ENCODE results near the gene MC2R.

The MC2R gene

GRCh38 chr18:13910501-13910900 lies 4.8 kb downstream of the MC2R start:
- no peak overlapping the region for H3K4me3 ChIP-seq
- no peak overlapping the region for H3K27ac ChIP-seq
- no peak overlapping the region for H3K9ac ChIP-seq (ENCODE audit: insufficient read length)
- H3K36me3 ChIP-seq (ENCODE audit: insufficient read depth, low read length), result no peaks in the 10 kb centered on the region
- H3K9me3 ChIP-seq (ENCODE audit: low read depth, low read length), result no peaks in the 10 kb centered on the region
- no peak for DNase-seq (ENCODE audit: low read depth, low spot score)
- TF ChIP-seq POLR2AphosphoS5 (IDR thresholded peaks at IDR 0.05; ENCODE audit: borderline replicate concordance, low read depth, low read length), result no peak
- TF ChIP-seq FOXP2 (optimal IDR thresholded peaks at IDR 0.05; ENCODE audit: control extremely low read depth, extremely low read length, insufficient read depth), result no peak

- TF ChIP-seq FOXP2 (optimal IDR thresholded peaks at IDR 0.05; ENCODE audit: control extremely low read depth, extremely low read length, insufficient read depth) (no peak), EZH2 (IDR thresholded peaks at IDR 0.05) (no peak), POLR2AphosphoS5 (IDR thresholded peaks at IDR 0.05; ENCODE audit: borderline replicate concordance, low read depth, low read length) (no peak)
- H3K4me3 ChIP-seq, result no peak overlapping the region
- H3K36me3 ChIP-seq (ENCODE audit: insufficient read depth, low read length), result no peaks in the 10 kb centered on the region
- no peak for DNase-seq (ENCODE audit: low read depth, low spot score)
- H3K9me3 ChIP-seq (ENCODE audit: low read depth, low read length), result no peaks in the 10 kb centered on the region
- no peak overlapping the region for H3K9ac ChIP-seq (ENCODE audit: insufficient read length)
- H3K27ac ChIP-seq, result no peak overlapping the region
These were observed 6.0 kb downstream of the MC2R start for GRCh38 chr18:13909141-13909940.

GRCh38 chr18:13900633-13901032 lies 14.7 kb downstream of the MC2R start:
- H3K4me3 ChIP-seq, result no peak overlapping the region
- no peak for DNase-seq (ENCODE audit: low read depth, low spot score)
- H3K9ac ChIP-seq (ENCODE audit: insufficient read length), result no peak overlapping the region
- no peaks in the 10 kb centered on the region for H3K9me3 ChIP-seq (ENCODE audit: low read depth, low read length)
- TF ChIP-seq FOXP2 (optimal IDR thresholded peaks at IDR 0.05; ENCODE audit: control extremely low read depth, extremely low read length, insufficient read depth) (no peak), EZH2 (IDR thresholded peaks at IDR 0.05) (no peak), POLR2AphosphoS5 (IDR thresholded peaks at IDR 0.05; ENCODE audit: borderline replicate concordance, low read depth, low read length) (no peak)
- no peak overlapping the region for H3K27ac ChIP-seq
- no peaks in the 10 kb centered on the region for H3K36me3 ChIP-seq (ENCODE audit: insufficient read depth, low read length)

- Histone ChIP-seq H3K36me3 (ENCODE audit: insufficient read depth, low read length) (no peaks in the 10 kb centered on the region), H3K9me3 (ENCODE audit: low read depth, low read length) (no peaks in the 10 kb centered on the region), H3K9ac (ENCODE audit: insufficient read length) (no peak overlapping the region), H3K4me3 (no peak overlapping the region), H3K27ac (no peak overlapping the region)
- TF ChIP-seq EZH2 (IDR thresholded peaks at IDR 0.05) (no peak), FOXP2 (optimal IDR thresholded peaks at IDR 0.05; ENCODE audit: control extremely low read depth, extremely low read length, insufficient read depth) (no peak), POLR2AphosphoS5 (IDR thresholded peaks at IDR 0.05; ENCODE audit: borderline replicate concordance, low read depth, low read length) (no peak)
- DNase-seq (ENCODE audit: low read depth, low spot score), result no peak
These were observed 19.8 kb downstream of the MC2R start for GRCh38 chr18:13895505-13896033.

- Histone ChIP-seq H3K36me3 (ENCODE audit: insufficient read depth, low read length) (no peaks in the 10 kb centered on the region), H3K4me3 (no peak overlapping the region), H3K27ac (no peak overlapping the region), H3K9ac (ENCODE audit: insufficient read length) (no peak overlapping the region), H3K9me3 (ENCODE audit: low read depth, low read length) (no peaks in the 10 kb centered on the region)
- no peak for DNase-seq (ENCODE audit: low read depth, low spot score)
- TF ChIP-seq EZH2 (IDR thresholded peaks at IDR 0.05) (no peak), FOXP2 (optimal IDR thresholded peaks at IDR 0.05; ENCODE audit: control extremely low read depth, extremely low read length, insufficient read depth) (no peak), POLR2AphosphoS5 (IDR thresholded peaks at IDR 0.05; ENCODE audit: borderline replicate concordance, low read depth, low read length) (no peak)
These were observed 20.8 kb downstream of the MC2R start for GRCh38 chr18:13894531-13894930.

GRCh38 chr18:13893418-13893760 lies 21.9 kb downstream of the MC2R start:
- Histone ChIP-seq H3K36me3 (ENCODE audit: insufficient read depth, low read length) (no peaks in the 10 kb centered on the region), H3K27ac (no peak overlapping the region), H3K4me3 (no peak overlapping the region), H3K9me3 (ENCODE audit: low read depth, low read length) (no peaks in the 10 kb centered on the region), H3K9ac (ENCODE audit: insufficient read length) (no peak overlapping the region)
- TF ChIP-seq FOXP2 (optimal IDR thresholded peaks at IDR 0.05; ENCODE audit: control extremely low read depth, extremely low read length, insufficient read depth) (no peak), EZH2 (IDR thresholded peaks at IDR 0.05) (no peak), POLR2AphosphoS5 (IDR thresholded peaks at IDR 0.05; ENCODE audit: borderline replicate concordance, low read depth, low read length) (no peak)
- no peak for DNase-seq (ENCODE audit: low read depth, low spot score)

GRCh38 chr18:13892098-13892497 lies 23.2 kb downstream of the MC2R start:
- Histone ChIP-seq H3K9ac (ENCODE audit: insufficient read length) (no peak overlapping the region), H3K9me3 (ENCODE audit: low read depth, low read length) (no peaks in the 10 kb centered on the region), H3K36me3 (ENCODE audit: insufficient read depth, low read length) (no peaks in the 10 kb centered on the region), H3K4me3 (no peak overlapping the region), H3K27ac (no peak overlapping the region)
- no peak for TF ChIP-seq FOXP2 (optimal IDR thresholded peaks at IDR 0.05; ENCODE audit: control extremely low read depth, extremely low read length, insufficient read depth)
- no peak for TF ChIP-seq EZH2 (IDR thresholded peaks at IDR 0.05)
- no peak for TF ChIP-seq POLR2AphosphoS5 (IDR thresholded peaks at IDR 0.05; ENCODE audit: borderline replicate concordance, low read depth, low read length)
- DNase-seq (ENCODE audit: low read depth, low spot score), result no peak

GRCh38 chr18:13890761-13891361 lies 24.5 kb downstream of the MC2R start:
- Histone ChIP-seq H3K9ac (ENCODE audit: insufficient read length) (no peak overlapping the region), H3K9me3 (ENCODE audit: low read depth, low read length) (no peaks in the 10 kb centered on the region)

More at GRCh38 chr18:13890761-13891361, 24.5 kb downstream of the MC2R start:
- no peaks in the 10 kb centered on the region for H3K36me3 ChIP-seq (ENCODE audit: insufficient read depth, low read length)
- TF ChIP-seq POLR2AphosphoS5 (IDR thresholded peaks at IDR 0.05; ENCODE audit: borderline replicate concordance, low read depth, low read length) (no peak), FOXP2 (optimal IDR thresholded peaks at IDR 0.05; ENCODE audit: control extremely low read depth, extremely low read length, insufficient read depth) (no peak), EZH2 (IDR thresholded peaks at IDR 0.05) (no peak)
- H3K4me3 ChIP-seq, result no peak overlapping the region
- H3K27ac ChIP-seq, result no peak overlapping the region
- no peak for DNase-seq (ENCODE audit: low read depth, low spot score)

Measured in SK-N-MC (cell line).